H1 (cell line): Measurements from ENCODE around the gene ATP6V0D1. TPM values are rescaled to one million over a fixed set of nuclear protein-coding genes. Genes with fewer than 3 reads are reported as not detected.

ENCODE experiments used
- CTCF ChIA-PET: fragments of 300-600 bp; sonication (Branson Sonifier 250); formaldehyde crosslinking; loops from one replicate; lab custom pipeline; 2021; ENCODE audit not compliant: partially characterized antibody; lab: Charles Lee
- POLR2A ChIA-PET: fragments of 300-600 bp; sonication (Branson Sonifier 250); formaldehyde crosslinking; loops from one replicate; lab custom pipeline; 2021; ENCODE audit warnings: inconsistent platforms; ENCODE audit not compliant: partially characterized antibody; lab: Charles Lee
- DNase-seq, 2 experiments: peaks; one replicate each; pipeline versions ENCODE4 v3.0.0 to v3.0.0-alpha.2; 2010 to 2022; ENCODE audit warnings: low spot score in 2 of 2, low read depth in 1 of 2, mixed read lengths in 1 of 2
- FAIRE-seq: peaks from 2 replicates; lab custom pipeline; 2011; peaks lifted over from hg19 to GRCh38; lab: Jason Lieb, UNC
- H2AFZ ChIP-seq: 2 replicates; pipeline ENCODE4 v1.8.1; 2012; ENCODE audit warnings: low read length, inconsistent platforms
- H2AK5ac ChIP-seq: 2 replicates; pipeline ENCODE4 v1.6.1; 2013; ENCODE audit warnings: low read depth, low read length
- H2BK120ac ChIP-seq: replicated peaks from 2 replicates; pipeline ENCODE3; 2013; ENCODE audit warnings: low read depth, low read length, inconsistent platforms
- H2BK12ac ChIP-seq: 2 replicates; pipeline ENCODE4 v1.6.1; 2013; ENCODE audit warnings: low read depth, low read length
- H2BK15ac ChIP-seq: 2 replicates; pipeline ENCODE4 v1.6.1; 2013; ENCODE audit warnings: low read length
- H2BK20ac ChIP-seq: 2 replicates; pipeline ENCODE4 v1.6.1; 2013; ENCODE audit warnings: low read length
- H2BK5ac ChIP-seq: 2 replicates; pipeline ENCODE4 v1.6.1; 2013; ENCODE audit warnings: low read depth, low read length
- H3K14ac ChIP-seq: 2 replicates; pipeline ENCODE4 v1.6.1; 2013; ENCODE audit warnings: inconsistent platforms; ENCODE audit not compliant: insufficient read length
- H3K18ac ChIP-seq: 2 replicates; pipeline ENCODE4 v1.6.1; 2013; ENCODE audit warnings: low read length; ENCODE audit errors: extremely low read depth
- H3K23ac ChIP-seq: 2 replicates; pipeline ENCODE4 v1.6.1; 2013; ENCODE audit warnings: inconsistent platforms; ENCODE audit not compliant: insufficient read length
- H3K23me2 ChIP-seq: 2 replicates; pipeline ENCODE4 v1.6.1; 2013; ENCODE audit warnings: low read depth, low read length
- H3K27ac ChIP-seq: 2 replicates; pipeline ENCODE4 v1.6.1; 2011; ENCODE audit warnings: low read depth, low read length, inconsistent platforms
- H3K27me3 ChIP-seq, 4 experiments: replicated peaks in 1 of 4; 1 replicate in 1 of 4; 2 replicates in 3 of 4; pipeline versions ENCODE4 v1.6.1 to v1.8.1; 2011 to 2013; ENCODE audit warnings: low read length in 3 of 4, mild to moderate bottlenecking in 3 of 4, inconsistent platforms in 2 of 4, mixed read lengths in 2 of 4, moderate library complexity in 1 of 4; ENCODE audit not compliant: control insufficient read depth in 3 of 4, insufficient read depth in 3 of 4; ENCODE audit errors: extremely low read depth in 1 of 4
- H3K36me3 ChIP-seq, 4 experiments: 2 replicates each; pipeline versions ENCODE4 v1.6.1 to v1.8.1; 2011 to 2013; ENCODE audit warnings: mild to moderate bottlenecking in 4 of 4, low read length in 3 of 4, moderate library complexity in 2 of 4, control low read depth in 1 of 4, inconsistent platforms in 1 of 4; ENCODE audit not compliant: insufficient read depth in 4 of 4, control insufficient read depth in 2 of 4
- H3K4ac ChIP-seq: replicated peaks from 2 replicates; pipeline ENCODE3; 2013; ENCODE audit warnings: low read length, low read depth, mixed read lengths, inconsistent platforms; ENCODE audit not compliant: insufficient read length
- H3K4me1 ChIP-seq, 4 experiments: replicated peaks in 1 of 4; 1 replicate in 1 of 4; 2 replicates in 3 of 4; pipeline versions ENCODE4 v1.6.1 to v1.8.1; 2011 to 2013; ENCODE audit warnings: low read length in 3 of 4, inconsistent platforms in 2 of 4, mixed read lengths in 1 of 4; ENCODE audit not compliant: insufficient read depth in 4 of 4, control insufficient read depth in 3 of 4
- H3K4me2 ChIP-seq, 2 experiments: 2 replicates each; pipeline versions ENCODE4 v1.6.1 to v1.8.1; 2011 to 2013; ENCODE audit warnings: low read depth in 2 of 2, low read length in 2 of 2, control low read depth in 1 of 2, inconsistent platforms in 1 of 2, mild to moderate bottlenecking in 1 of 2; ENCODE audit not compliant: insufficient read depth in 1 of 2
- H3K4me3 ChIP-seq, 4 experiments: fragments of 200-600, 300-600 bp in 1 of 4; sonication (generic), shearing (Covaris generic), sonication (Bioruptor Twin) in 1 of 4; 2 replicates each; pipeline versions ENCODE4 v1.5.1 to v1.8.1; 2011 to 2016; ENCODE audit warnings: low read length in 4 of 4, low read depth in 3 of 4, control low read depth in 2 of 4, inconsistent platforms in 2 of 4, mild to moderate bottlenecking in 2 of 4, mixed read lengths in 1 of 4, moderate library complexity in 1 of 4; ENCODE audit not compliant: insufficient read depth in 2 of 4; ENCODE audit errors: extremely low read depth in 1 of 4
- H3K56ac ChIP-seq: replicated peaks from 2 replicates; pipeline ENCODE3; 2013; ENCODE audit warnings: low read depth, mild to moderate bottlenecking, mixed read lengths, low read length, inconsistent platforms; ENCODE audit not compliant: insufficient read length
- H3K79me1 ChIP-seq: 2 replicates; pipeline ENCODE4 v1.6.1; 2013; ENCODE audit warnings: low read depth, low read length, control low read depth
- H3K79me2 ChIP-seq, 2 experiments: 2 replicates each; pipeline versions ENCODE4 v1.6.1 to v1.8.1; 2012 to 2013; ENCODE audit warnings: low read length in 2 of 2, mild to moderate bottlenecking in 2 of 2, inconsistent platforms in 1 of 2; ENCODE audit not compliant: insufficient read depth in 2 of 2, control insufficient read depth in 1 of 2
- H3K9ac ChIP-seq, 4 experiments: replicated peaks in 1 of 4; 1 replicate in 1 of 4; 2 replicates in 3 of 4; pipeline versions ENCODE4 v1.6.1 to v1.8.1; 2011 to 2013; ENCODE audit warnings: low read depth in 3 of 4, low read length in 3 of 4, control low read depth in 2 of 4, mild to moderate bottlenecking in 2 of 4, moderate library complexity in 2 of 4, inconsistent platforms in 1 of 4; ENCODE audit errors: extremely low read depth in 1 of 4
- H3K9me3 ChIP-seq, 2 experiments: 2 replicates each; pipeline versions ENCODE4 v1.6.1 to v1.8.1; 2012 to 2013; ENCODE audit warnings: mild to moderate bottlenecking in 2 of 2, moderate library complexity in 2 of 2, control low read depth in 1 of 2, inconsistent platforms in 1 of 2, low read depth in 1 of 2, low read length in 1 of 2, mixed read lengths in 1 of 2; ENCODE audit not compliant: insufficient read depth in 2 of 2
- H4K20me1 ChIP-seq, 2 experiments: replicated peaks in 1 of 2; 2 replicates each; pipeline versions ENCODE3 to v1.8.1; 2011 to 2013; ENCODE audit warnings: inconsistent platforms in 2 of 2, low read length in 2 of 2, mild to moderate bottlenecking in 1 of 2; ENCODE audit not compliant: insufficient read depth in 2 of 2, control insufficient read depth in 1 of 2
- H4K5ac ChIP-seq: 2 replicates; pipeline ENCODE4 v1.6.1; 2013; ENCODE audit warnings: low read length, low read depth, mixed read lengths, inconsistent platforms; ENCODE audit not compliant: insufficient read length
- H4K8ac ChIP-seq: 2 replicates; pipeline ENCODE4 v1.8.0; 2013; ENCODE audit warnings: mild to moderate bottlenecking, moderate library complexity, low read length, inconsistent platforms; ENCODE audit not compliant: insufficient read depth; ENCODE audit errors: extremely low read depth
- H4K91ac ChIP-seq: replicated peaks from 2 replicates; pipeline ENCODE3; 2013; ENCODE audit warnings: low read length, mixed read lengths, inconsistent platforms; ENCODE audit not compliant: insufficient read length
- CBX5 ChIP-seq: fragments of 300-800, 300-1000 bp; sonication (generic); IDR thresholded peaks from 2 replicates; pipeline ENCODE4 v1.7.1; 2016; ENCODE audit warnings: antibody characterized with exemption, low read length, low read depth
- CTCF ChIP-seq, 3 experiments: IDR thresholded peaks; 1 replicate in 2 of 3; 2 replicates in 1 of 3; pipeline versions ENCODE4 v1.5.1 to v1.6.1; 2011; ENCODE audit warnings: low read length in 3 of 3, mild to moderate bottlenecking in 3 of 3, inconsistent platforms in 2 of 3, low read depth in 1 of 3, moderate library complexity in 1 of 3; ENCODE audit not compliant: insufficient read depth in 1 of 3; ENCODE audit errors: control extremely low read depth in 1 of 3
- JUN ChIP-seq: IDR thresholded peaks from 2 replicates; pipeline ENCODE4 v1.6.1; 2011; ENCODE audit warnings: low read depth, mild to moderate bottlenecking, improper control_type of control experiment, low read length
- POLR2AphosphoS5 ChIP-seq: IDR thresholded peaks from 2 replicates; pipeline ENCODE4 v1.6.1; 2011; ENCODE audit warnings: low read depth, low read length
- WGBS, 2 experiments: shearing (Covaris generic) in 1 of 2; methylation state at CpG; one replicate each; pipeline versions ENCODE4 v1.1.6 to v1.1.7; 2013 to 2015; ENCODE audit warnings: low lambda C conversion rate in 2 of 2, mixed read lengths in 2 of 2, inconsistent platforms in 1 of 2, low coverage in 1 of 2, missing lambda C conversion rate in 1 of 2; ENCODE audit not compliant: insufficient replicate concordance in 2 of 2, insufficient coverage in 1 of 2, insufficient read length in 1 of 2; ENCODE audit errors: extremely low coverage in 1 of 2, missing lambda C conversion rate in 1 of 2; 5-methylcytosine and 5-hydroxymethylcytosine counted together
- polyA plus RNA-seq, 7 experiments: library from polyadenylated mRNA; depleted of rRNA in 3 of 7; stranded (reverse) in 5 of 7; unstranded in 2 of 7; fragments of >200 nt in 5 of 7; fragments of 200-250 nt in 2 of 7; gene quantifications; 1 replicate in 5 of 7; 2 replicates in 1 of 7; 4 replicates in 1 of 7; pipeline versions ENCODE4 v1.2.1 to v1.2.3, GENCODE V29; 2011 to 2013; ENCODE audit warnings: missing spikeins in 2 of 7, mixed read lengths in 2 of 7
- total RNA-seq: library from RNA; stranded (reverse); fragmentation: NEBNext Ultra II Directional; extraction: Animal tissue kit (Norgen Biotek cat#: 25700); gene quantifications from 2 replicates; pipeline ENCODE4 v1.2.1, GENCODE V29; 2021

The ATP6V0D1 gene
- total and polyA plus RNA-seq, 2 of the 8 experiments (the other 6 are each of a cell fraction or from before 2014, with no cell fraction given), result 47.3 to 134 TPM

- peaks cover 4% of the 10 kb centered on the region; the same call in 1 of the 2 replicates for H3K79me1 ChIP-seq
- H2BK12ac ChIP-seq, result no peak overlapping the region
- POLR2A ChIA-PET, result interaction anchor here (1.0 to 7.3 kb wide), 4 partner anchors 8 to 126 kb away, joined by 3 to 67 read pairs (median 4); no protein-coding TSS in a partner anchor
- H4K5ac ChIP-seq, result no peak overlapping the region
- no peak overlapping the region for H2AFZ ChIP-seq
- H3K4me3 ChIP-seq, result no peak overlapping the region
- H3K23me2 ChIP-seq, result peaks cover 8% of the 10 kb centered on the region; the same call in 1 of the 2 replicates
- no peak overlapping the region for H4K91ac ChIP-seq
- TF ChIP-seq CBX5 (no peak), JUN (no peak), CTCF (IDR thresholded peaks at IDR 0.05; ENCODE audit: control extremely low read depth in 1 of 3, insufficient read depth in 1 of 3, low read depth in 1 of 3, low read length in 3 of 3) (peak in 2 of 3 experiments; percentile 26 to 34; a peak in 3 of 4 replicates), POLR2AphosphoS5 (0 out of 2 replicates have a peak, but pooled peaks have one; percentile 18)
- H2BK15ac ChIP-seq, result peak overlapping the region; percentile 90; the same call in 1 of the 2 replicates
- peaks cover 0 to 17% (median 14%) of the 10 kb centered on the region in 4 experiments; a peak in 6 of 7 replicates for H3K4me1 ChIP-seq
- CTCF ChIA-PET, result interaction anchor here (0.9 to 28.4 kb wide), 5 partner anchors 9 to 109 kb away, joined by 3 to 683 read pairs (median 3); partner anchors contain the start of genes KCTD19 and LRRC36
- WGBS, 2 experiments, result 92% methylated on average over 13 of the region's 16 CpGs; no CpG with 5 or more reads in 1 of the 2 experiments
- no peak overlapping the region for H3K18ac ChIP-seq
- H3K4me2 ChIP-seq, result no peak overlapping the region
- no peak overlapping the region for H3K14ac ChIP-seq
- H3K79me2 ChIP-seq, result no peaks in the 10 kb centered on the region; a peak in 1 of 4 replicates
- H3K9ac ChIP-seq, result 0 out of 7 replicates have a peak overlapping the region, but pooled peaks of 1 of the 4 experiments have one; percentile 1
- H3K27me3 ChIP-seq, result no peaks in the 10 kb centered on the region; a peak in 1 of 7 replicates
- no peak overlapping the region for H2BK120ac ChIP-seq
- H3K23ac ChIP-seq, result no peak overlapping the region
- no peak overlapping the region; the same call in 1 of the 2 replicates for H2BK5ac ChIP-seq
- H3K9me3 ChIP-seq, result no peaks in the 10 kb centered on the region
- H4K8ac ChIP-seq, result no peak overlapping the region
- FAIRE-seq (no peak), DNase-seq (no peak)
- no peak overlapping the region for H3K56ac ChIP-seq
- H3K36me3 ChIP-seq, result peaks cover 7 to 18% (median 9%) of the 10 kb centered on the region in 4 experiments; a peak in 7 of 8 replicates
- H3K4ac ChIP-seq, result no peak overlapping the region
- no peak overlapping the region for H2AK5ac ChIP-seq
- peaks cover 0 to 8% of the 10 kb centered on the region in 2 experiments for H4K20me1 ChIP-seq
- H2BK20ac ChIP-seq, result no peak overlapping the region
- no peak overlapping the region for H3K27ac ChIP-seq
Observed at GRCh38 chr16:67435758-67436164, 45.2 kb downstream of the ATP6V0D1 start.
